ENCODE measurements around the gene GRIK3.

GRIK3 gene

GRCh38 chr1:36987276-36987675, 47.0 kb downstream of the GRIK3 start:
- TF ChIP-seq CTCF (IDR thresholded peaks at IDR 0.05; ENCODE audit: low read depth, low read length, missing control alignments): no peak
- H3K4me3 ChIP-seq (replicated peaks; ENCODE audit: low read depth, low read length): no peak overlapping the region
- no peak for DNase-seq (ENCODE audit: extremely low read depth, low read depth)

- no peak for TF ChIP-seq CTCF (IDR thresholded peaks at IDR 0.05; ENCODE audit: low read depth, low read length, missing control alignments)
- DNase-seq (ENCODE audit: extremely low read depth, low read depth): no peak
- no peak overlapping the region for H3K4me3 ChIP-seq (replicated peaks; ENCODE audit: low read depth, low read length)
Measured at GRCh38 chr1:36986241-36986985, 47.9 kb downstream of the GRIK3 start.

GRCh38 chr1:36984675-36985074, 49.6 kb downstream of the GRIK3 start:
- DNase-seq (ENCODE audit: extremely low read depth, low read depth): no peak
- no peak overlapping the region for H3K4me3 ChIP-seq (replicated peaks; ENCODE audit: low read depth, low read length)

GRCh38 chr1:36984026-36984425, 50.3 kb downstream of the GRIK3 start:
- H3K4me3 ChIP-seq (replicated peaks; ENCODE audit: low read depth, low read length): no peak overlapping the region
- TF ChIP-seq CTCF (IDR thresholded peaks at IDR 0.05; ENCODE audit: low read depth, low read length, missing control alignments): no peak
- DNase-seq (ENCODE audit: extremely low read depth, low read depth): no peak

More at GRCh38 chr1:36984675-36985074, 49.6 kb downstream of the GRIK3 start:
- no peak for TF ChIP-seq CTCF (IDR thresholded peaks at IDR 0.05; ENCODE audit: low read depth, low read length, missing control alignments)

GRCh38 chr1:36982709-36983108, 51.6 kb downstream of the GRIK3 start:
- no peak for TF ChIP-seq CTCF (IDR thresholded peaks at IDR 0.05; ENCODE audit: low read depth, low read length, missing control alignments)
- DNase-seq (ENCODE audit: extremely low read depth, low read depth): no peak

GRCh38 chr1:36981771-36982622, 52.3 kb downstream of the GRIK3 start:
- TF ChIP-seq CTCF (IDR thresholded peaks at IDR 0.05; ENCODE audit: low read depth, low read length, missing control alignments): no peak
- DNase-seq (ENCODE audit: extremely low read depth, low read depth): no peak
- no peak overlapping the region for H3K4me3 ChIP-seq (replicated peaks; ENCODE audit: low read depth, low read length)

More at GRCh38 chr1:36982709-36983108, 51.6 kb downstream of the GRIK3 start:
- no peak overlapping the region for H3K4me3 ChIP-seq (replicated peaks; ENCODE audit: low read depth, low read length)
